Ramos (cell line): ENCODE results near the gene GATAD2A.
"Not testable (repeated sequence)": the region's sequence is repeated elsewhere in the genome, so short reads cannot be mapped to it uniquely, and the experiment has no call there.

Experiments
- in situ Hi-C: fragments of 300-500 bp; cut with MboI; formaldehyde crosslinking; loops from one replicate; pipeline ENCODE4 v1.14.3; 2022; ENCODE audit warnings: low sequenced_read_pairs; ENCODE audit not compliant: unreplicated experiment

The GATAD2A gene

GRCh38 chr19:19443283-19443682 lies 37.8 kb downstream of the GATAD2A start:
- in situ Hi-C loops, result no loop called here

- in situ Hi-C loops, result no loop called here
Measured at GRCh38 chr19:19443902-19444680, 38.6 kb downstream of the GATAD2A start.

GRCh38 chr19:19444681-19445155 lies 39.2 kb downstream of the GATAD2A start:
- in situ Hi-C loops, result no loop called here

- in situ Hi-C loops, result no loop called here
Measured at GRCh38 chr19:19445288-19445687, 39.8 kb downstream of the GATAD2A start.

GRCh38 chr19:19445911-19446361 lies 40.5 kb downstream of the GATAD2A start:
- in situ Hi-C loops, result no loop called here

GRCh38 chr19:19446655-19447437 lies 41.4 kb downstream of the GATAD2A start:
- in situ Hi-C loops, result no loop called here

GRCh38 chr19:19447536-19448237 lies 42.2 kb downstream of the GATAD2A start:
- in situ Hi-C loops, result no loop called here

- in situ Hi-C loops, result no loop called here
Measured at GRCh38 chr19:19448238-19448544, 42.7 kb downstream of the GATAD2A start.

- in situ Hi-C loops, result no loop called here
Measured at GRCh38 chr19:19451429-19452242, 46.2 kb downstream of the GATAD2A start.

GRCh38 chr19:19452243-19453124 lies 47.0 kb downstream of the GATAD2A start:
- in situ Hi-C loops, result no loop called here

GRCh38 chr19:19453125-19453454 lies 47.6 kb downstream of the GATAD2A start:
- in situ Hi-C loops, result no loop called here

- in situ Hi-C loops, result not testable (repeated sequence)
Measured at GRCh38 chr19:19455166-19455919, 49.9 kb downstream of the GATAD2A start.

GRCh38 chr19:19457671-19458070 lies 52.2 kb downstream of the GATAD2A start:
- in situ Hi-C loops, result no loop called here

- in situ Hi-C loops, result no loop called here
Measured at GRCh38 chr19:19458110-19458816, 52.8 kb downstream of the GATAD2A start.

GRCh38 chr19:19459073-19459472 lies 53.6 kb downstream of the GATAD2A start:
- in situ Hi-C loops, result no loop called here

GRCh38 chr19:19459707-19460251 lies 54.3 kb downstream of the GATAD2A start:
- in situ Hi-C loops, result no loop called here

- in situ Hi-C loops, result no loop called here
Measured at GRCh38 chr19:19460258-19460731, 54.8 kb downstream of the GATAD2A start.
